ENCODE results near the gene NFKB2. TPM values are rescaled to one million over a fixed set of nuclear protein-coding genes. Genes with fewer than 3 reads are reported as not detected.

Gene NFKB2
- total RNA-seq, 1 donor = 20.3 TPM

GRCh38 chr10:102405632-102406031 is 10.1 kb downstream of the NFKB2 start:
- H3K27ac ChIP-seq (ENCODE audit: low read depth, low read length) = no peak overlapping the region
- H3K4me3 ChIP-seq (ENCODE audit: insufficient read depth, low read length) = no peak overlapping the region
- H3K79me2 ChIP-seq (ENCODE audit: insufficient read depth, low read length) = no peaks in the 10 kb centered on the region
- no peak for DNase-seq (ENCODE audit: insufficient read length, low spot score, missing footprints)
- H3K4me1 ChIP-seq (ENCODE audit: insufficient read depth, low read length) = peaks cover 6% of the 10 kb centered on the region
- H3K36me3 ChIP-seq (ENCODE audit: insufficient read depth, low read length) = peaks cover 17% of the 10 kb centered on the region
- no peak overlapping the region for H2AFZ ChIP-seq (ENCODE audit: low read length)
- no peak for TF ChIP-seq CTCF (IDR thresholded peaks at IDR 0.05; ENCODE audit: extremely low read depth, low read depth, low read length)
- H4K20me1 ChIP-seq (ENCODE audit: insufficient read depth, low read length) = peaks cover 3% of the 10 kb centered on the region
- H3K9me3 ChIP-seq (ENCODE audit: low read depth, low read length) = no peaks in the 10 kb centered on the region
- no peak overlapping the region for H3K4me2 ChIP-seq (ENCODE audit: insufficient read depth, low read length)
- peaks cover 30% of the 10 kb centered on the region for H3K27me3 ChIP-seq (ENCODE audit: insufficient read depth, low read length)

GRCh38 chr10:102406815-102407214 is 11.3 kb downstream of the NFKB2 start:
- Histone ChIP-seq H2AFZ (ENCODE audit: low read length) (no peak overlapping the region), H3K9me3 (ENCODE audit: low read depth, low read length) (no peaks in the 10 kb centered on the region), H3K27me3 (ENCODE audit: insufficient read depth, low read length) (peaks cover 42% of the 10 kb centered on the region), H3K4me2 (ENCODE audit: insufficient read depth, low read length) (no peak overlapping the region), H3K27ac (ENCODE audit: low read depth, low read length) (no peak overlapping the region), H3K4me1 (ENCODE audit: insufficient read depth, low read length) (peaks cover 6% of the 10 kb centered on the region), H3K36me3 (ENCODE audit: insufficient read depth, low read length) (peaks cover 5% of the 10 kb centered on the region), H4K20me1 (ENCODE audit: insufficient read depth, low read length) (peaks cover 3% of the 10 kb centered on the region), H3K79me2 (ENCODE audit: insufficient read depth, low read length) (no peaks in the 10 kb centered on the region), H3K4me3 (ENCODE audit: insufficient read depth, low read length) (no peak overlapping the region)
- peak; percentile 72 for DNase-seq (ENCODE audit: insufficient read length, low spot score, missing footprints)
- no peak for TF ChIP-seq CTCF (IDR thresholded peaks at IDR 0.05; ENCODE audit: extremely low read depth, low read depth, low read length)

- Histone ChIP-seq H3K36me3 (ENCODE audit: insufficient read depth, low read length) (peaks cover under 1% of the 10 kb centered on the region), H3K27me3 (ENCODE audit: insufficient read depth, low read length) (peaks cover 49% of the 10 kb centered on the region), H2AFZ (ENCODE audit: low read length) (no peak overlapping the region), H3K4me3 (ENCODE audit: insufficient read depth, low read length) (no peak overlapping the region), H3K9me3 (ENCODE audit: low read depth, low read length) (no peaks in the 10 kb centered on the region), H3K27ac (ENCODE audit: low read depth, low read length) (no peak overlapping the region), H3K79me2 (ENCODE audit: insufficient read depth, low read length) (no peaks in the 10 kb centered on the region), H4K20me1 (ENCODE audit: insufficient read depth, low read length) (peaks cover 3% of the 10 kb centered on the region), H3K4me1 (ENCODE audit: insufficient read depth, low read length) (peaks cover 6% of the 10 kb centered on the region), H3K4me2 (ENCODE audit: insufficient read depth, low read length) (no peak overlapping the region)
- no peak for TF ChIP-seq CTCF (IDR thresholded peaks at IDR 0.05; ENCODE audit: extremely low read depth, low read depth, low read length)
- peak; percentile 81 for DNase-seq (ENCODE audit: insufficient read length, low spot score, missing footprints)
Observed at GRCh38 chr10:102407425-102408130, 12.1 kb downstream of the NFKB2 start.

- Histone ChIP-seq H3K9me3 (ENCODE audit: low read depth, low read length) (no peaks in the 10 kb centered on the region), H3K27ac (ENCODE audit: low read depth, low read length) (no peak overlapping the region), H3K4me1 (ENCODE audit: insufficient read depth, low read length) (peaks cover 8% of the 10 kb centered on the region), H3K4me3 (ENCODE audit: insufficient read depth, low read length) (peak overlapping the region; percentile 66), H2AFZ (ENCODE audit: low read length) (no peak overlapping the region), H3K36me3 (ENCODE audit: insufficient read depth, low read length) (no peaks in the 10 kb centered on the region), H3K79me2 (ENCODE audit: insufficient read depth, low read length) (no peaks in the 10 kb centered on the region), H3K27me3 (ENCODE audit: insufficient read depth, low read length) (peaks cover 56% of the 10 kb centered on the region), H3K4me2 (ENCODE audit: insufficient read depth, low read length) (peak overlapping the region; percentile 61), H4K20me1 (ENCODE audit: insufficient read depth, low read length) (peaks cover 3% of the 10 kb centered on the region)
- peak; percentile 87 for DNase-seq (ENCODE audit: insufficient read length, low spot score, missing footprints)
- TF ChIP-seq CTCF (IDR thresholded peaks at IDR 0.05; ENCODE audit: extremely low read depth, low read depth, low read length) = no peak
Observed at GRCh38 chr10:102408131-102408727, 12.7 kb downstream of the NFKB2 start.

All from osteoblast (primary cell).